ENCODE measurements around the gene PLEKHH3.

The PLEKHH3 gene

DNA sequence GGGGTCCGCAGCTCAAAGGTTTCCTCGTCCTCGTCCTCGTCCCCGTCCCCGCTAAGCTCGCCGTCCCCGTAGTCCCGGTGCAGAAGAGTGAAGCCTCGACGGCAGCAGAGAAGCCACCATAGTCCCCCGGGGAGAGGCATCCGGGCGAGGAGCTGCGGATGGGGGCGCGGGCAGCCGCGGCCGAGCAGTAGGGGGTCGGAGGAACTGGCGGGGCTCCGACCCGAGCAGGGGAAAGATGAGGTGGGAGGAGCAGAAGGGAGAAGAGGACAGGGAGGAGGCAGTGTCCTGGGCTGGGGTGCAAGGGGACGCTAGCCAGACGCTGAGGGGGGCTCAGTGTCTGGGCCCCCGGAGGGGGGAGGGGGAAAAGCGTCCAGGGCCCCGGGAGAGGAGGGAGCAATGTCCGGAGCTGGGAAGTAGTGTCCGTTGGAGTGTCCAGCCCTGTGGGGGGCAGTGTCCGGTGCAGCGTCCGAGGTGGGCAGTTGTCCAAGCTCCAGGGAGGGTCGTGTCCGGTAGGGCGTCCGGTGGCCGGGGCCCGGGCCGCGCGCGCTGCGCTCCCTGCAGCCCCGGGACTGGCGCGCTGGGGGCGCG, at the start of gene PLEKHH3:
Gene PLEKHH3 (minus strand): TSS at position 571 of the 588 bp plus-strand sequence. CDS start 431 bp downstream, at position 140.
- in situ Hi-C loops (cut with MboI; ENCODE audit: low pct_unique_long_range_greater_than_20kb, low sequenced_read_pairs), result no loop called here
- peak; percentile 55 for DNase-seq

- in situ Hi-C loops (cut with MboI; ENCODE audit: low pct_unique_long_range_greater_than_20kb, low sequenced_read_pairs), result no loop called here
- DNase-seq, result no peak
Observed at GRCh38 chr17:42725143-42725542, 48.3 kb upstream of the PLEKHH3 start.

DNA sequence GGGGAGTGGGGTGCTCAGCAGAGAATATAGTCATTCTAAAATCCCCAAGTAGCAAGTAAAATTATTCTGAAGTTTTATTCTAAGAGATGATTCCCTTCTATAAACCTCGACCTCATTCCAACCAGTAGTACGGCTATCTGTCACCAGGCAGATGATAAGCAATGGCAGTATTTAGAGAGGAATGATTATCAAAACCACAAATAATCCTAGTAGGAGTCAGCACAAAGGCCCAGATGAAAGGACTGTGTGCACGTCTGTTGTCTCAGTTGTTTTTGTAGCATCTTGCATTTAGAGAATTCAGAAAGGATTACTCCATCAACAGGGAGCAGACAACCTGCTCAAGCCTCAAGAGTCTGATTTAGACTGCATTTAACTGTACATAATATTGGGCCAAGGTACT, 46.8 kb upstream of the PLEKHH3 start:
- in situ Hi-C loops (cut with MboI; ENCODE audit: low pct_unique_long_range_greater_than_20kb, low sequenced_read_pairs), result no loop called here
- DNase-seq, result no peak

GRCh38 chr17:42720996-42721583, 44.3 kb upstream of the PLEKHH3 start:
- peak; percentile 75 for DNase-seq
- in situ Hi-C loops (cut with MboI; ENCODE audit: low pct_unique_long_range_greater_than_20kb, low sequenced_read_pairs), result no loop called here

DNA sequence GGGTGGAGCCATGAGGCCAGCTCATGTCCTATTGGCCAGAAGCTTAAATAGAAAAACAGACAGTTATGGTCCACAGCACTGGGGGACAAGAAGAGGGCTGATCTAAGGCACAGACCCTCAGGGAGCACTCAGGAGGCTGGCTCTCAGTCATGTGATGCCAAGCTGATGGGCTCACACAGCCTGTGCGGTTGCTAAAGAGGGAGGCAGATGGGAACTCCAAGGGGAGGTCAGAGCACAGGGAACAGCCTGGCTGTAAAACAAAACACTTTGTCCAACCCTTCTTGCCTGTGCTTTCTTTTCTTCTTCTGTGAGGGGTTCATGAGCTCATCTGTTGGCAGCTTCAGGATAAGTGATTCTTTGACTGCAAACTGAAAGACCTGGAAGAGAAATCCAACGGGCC, 32.8 kb upstream of the PLEKHH3 start:
- in situ Hi-C loops (cut with MboI; ENCODE audit: low pct_unique_long_range_greater_than_20kb, low sequenced_read_pairs), result no loop called here
- DNase-seq, result no peak

GRCh38 chr17:42708588-42708987, 31.8 kb upstream of the PLEKHH3 start:
- in situ Hi-C loops (cut with MboI; ENCODE audit: low pct_unique_long_range_greater_than_20kb, low sequenced_read_pairs), result no loop called here

GRCh38 chr17:42706732-42707131, 29.9 kb upstream of the PLEKHH3 start:
- in situ Hi-C loops (cut with MboI; ENCODE audit: low pct_unique_long_range_greater_than_20kb, low sequenced_read_pairs), result no loop called here

More at GRCh38 chr17:42708588-42708987, 31.8 kb upstream of the PLEKHH3 start:
- no peak for DNase-seq

GRCh38 chr17:42704837-42705494, 28.2 kb upstream of the PLEKHH3 start:
- in situ Hi-C loops (cut with MboI; ENCODE audit: low pct_unique_long_range_greater_than_20kb, low sequenced_read_pairs), result no loop called here

More at GRCh38 chr17:42706732-42707131, 29.9 kb upstream of the PLEKHH3 start:
- no peak for DNase-seq

DNA sequence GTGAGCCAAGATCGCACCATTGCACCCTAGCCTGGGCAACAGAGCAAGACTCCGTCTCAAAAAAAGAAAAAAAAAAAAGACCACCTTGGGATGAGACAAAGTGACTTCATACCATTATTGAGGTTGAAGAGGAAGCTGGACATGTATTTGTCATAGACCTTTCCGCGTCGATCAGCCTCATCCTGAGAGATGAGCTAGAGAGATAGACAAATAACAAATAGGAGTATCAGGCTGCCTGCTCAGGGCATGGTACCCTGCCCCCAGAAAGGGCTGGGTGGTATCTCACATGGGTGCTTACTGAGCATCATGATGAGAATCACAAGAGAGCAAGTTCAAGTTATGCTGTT, 27.7 kb upstream of the PLEKHH3 start:
- DNase-seq, result no peak
- in situ Hi-C loops (cut with MboI; ENCODE audit: low pct_unique_long_range_greater_than_20kb, low sequenced_read_pairs), result no loop called here

More at GRCh38 chr17:42704837-42705494, 28.2 kb upstream of the PLEKHH3 start:
- DNase-seq, result no peak

DNA sequence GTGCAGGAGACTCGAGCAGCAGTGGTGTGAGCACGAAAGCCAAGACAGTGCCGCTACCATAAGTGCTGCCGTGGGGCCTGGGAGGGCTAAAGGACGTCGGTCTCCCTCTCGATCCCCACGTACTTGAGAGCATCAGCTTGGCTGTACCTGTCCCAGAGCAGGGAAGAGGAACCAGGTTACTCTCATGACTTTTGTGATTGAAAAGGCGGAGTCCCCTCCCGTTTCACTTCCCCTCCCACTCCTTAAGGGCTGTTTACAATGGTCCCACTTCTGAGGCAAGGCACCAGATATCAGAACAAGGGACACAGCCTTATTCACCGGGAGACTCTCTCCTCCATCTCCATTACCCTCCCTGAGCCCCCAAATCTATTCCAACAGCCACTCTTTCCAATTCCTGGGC, 25.7 kb upstream of the PLEKHH3 start:
- in situ Hi-C loops (cut with MboI; ENCODE audit: low pct_unique_long_range_greater_than_20kb, low sequenced_read_pairs), result no loop called here
- no peak for DNase-seq

DNA sequence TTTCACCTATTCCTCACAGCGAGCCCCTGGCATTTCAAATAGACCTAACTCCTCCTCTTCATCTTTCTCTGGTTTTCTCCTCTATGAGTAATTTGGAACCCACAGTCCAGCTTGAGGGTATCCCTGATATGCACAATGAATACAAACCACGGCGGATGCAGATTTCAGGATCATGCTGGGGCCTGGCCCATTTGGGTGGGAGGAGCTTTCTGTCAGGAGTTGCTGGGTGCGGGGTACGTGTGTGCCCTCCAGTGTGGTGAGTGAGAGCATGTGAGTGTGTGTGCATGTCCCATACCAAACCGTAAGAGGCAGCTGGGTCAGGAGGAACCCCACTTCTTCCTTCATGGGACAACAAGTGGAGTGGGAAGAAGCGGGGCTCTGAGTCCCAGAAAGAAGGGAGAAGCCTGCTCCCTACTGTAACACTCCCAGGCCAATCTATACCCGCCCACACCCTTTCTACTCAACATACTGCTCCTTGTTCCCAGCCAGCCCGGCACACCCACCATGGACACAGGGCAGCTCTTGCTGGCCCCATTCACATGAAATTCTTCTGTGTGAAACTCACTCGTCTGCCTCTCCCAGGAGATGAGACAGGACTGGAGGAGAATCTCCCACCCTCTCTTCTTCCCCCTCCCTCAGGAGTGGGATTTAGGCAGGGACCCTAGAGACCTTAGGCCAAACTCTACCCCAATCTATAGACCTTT, 23.9 kb upstream of the PLEKHH3 start:
- DNase-seq, result no peak
- in situ Hi-C loops (cut with MboI; ENCODE audit: low pct_unique_long_range_greater_than_20kb, low sequenced_read_pairs), result no loop called here

DNA sequence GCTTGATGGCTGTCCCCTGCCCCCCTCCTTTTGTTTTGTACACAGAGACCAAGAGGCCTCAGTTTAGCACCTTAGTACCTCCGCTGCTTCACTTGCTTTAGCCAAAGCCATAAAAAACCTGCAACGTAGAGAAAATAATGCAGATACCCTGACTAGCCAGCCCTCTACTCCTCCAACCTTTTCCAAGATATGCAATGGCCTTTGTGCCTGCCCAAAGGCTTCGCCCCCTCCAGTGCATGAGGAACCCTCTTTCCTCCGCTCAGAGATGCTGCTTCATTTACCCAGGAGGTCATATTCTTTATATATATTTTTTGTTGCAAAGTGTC, 22.6 kb upstream of the PLEKHH3 start:
- in situ Hi-C loops (cut with MboI; ENCODE audit: low pct_unique_long_range_greater_than_20kb, low sequenced_read_pairs), result no loop called here
- DNase-seq, result no peak

DNA sequence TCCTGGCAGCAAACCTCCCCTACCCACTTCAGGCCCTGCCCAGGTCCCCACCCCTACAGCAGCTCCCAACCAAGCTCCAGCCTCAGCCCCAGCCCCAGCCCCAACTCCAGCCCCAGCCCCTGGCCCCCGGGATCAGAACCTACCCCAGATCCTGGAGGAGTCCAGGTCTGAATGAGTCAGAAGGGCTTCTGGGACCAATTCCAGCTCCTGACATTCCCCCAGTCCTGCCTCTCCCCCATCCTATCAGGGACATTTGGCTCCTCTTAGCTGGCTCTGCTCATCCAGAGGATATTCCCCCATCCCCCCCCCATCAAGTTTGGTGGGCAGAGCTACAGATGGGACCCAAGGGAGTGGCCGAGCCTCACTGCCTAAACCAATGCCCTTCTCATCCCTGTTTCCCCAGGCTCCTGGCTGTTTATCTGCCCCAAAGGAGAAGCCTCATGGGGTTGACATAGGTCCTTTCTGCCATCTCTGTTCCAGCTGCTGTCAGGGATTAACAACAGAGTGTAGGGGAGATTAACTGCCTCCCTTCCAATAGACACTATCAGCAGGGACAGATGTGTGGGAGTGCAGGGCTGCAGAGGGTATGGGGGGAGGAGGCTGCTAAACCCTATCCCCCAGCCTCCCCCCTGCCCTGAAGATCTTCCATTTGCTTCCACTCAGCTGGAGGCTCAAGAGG, 22.1 kb upstream of the PLEKHH3 start:
- in situ Hi-C loops (cut with MboI; ENCODE audit: low pct_unique_long_range_greater_than_20kb, low sequenced_read_pairs), result no loop called here
- peak; percentile 55 for DNase-seq

- no peak for DNase-seq
- in situ Hi-C loops (cut with MboI; ENCODE audit: low pct_unique_long_range_greater_than_20kb, low sequenced_read_pairs), result no loop called here
Observed at GRCh38 chr17:42697108-42697811, 20.5 kb upstream of the PLEKHH3 start.

DNA sequence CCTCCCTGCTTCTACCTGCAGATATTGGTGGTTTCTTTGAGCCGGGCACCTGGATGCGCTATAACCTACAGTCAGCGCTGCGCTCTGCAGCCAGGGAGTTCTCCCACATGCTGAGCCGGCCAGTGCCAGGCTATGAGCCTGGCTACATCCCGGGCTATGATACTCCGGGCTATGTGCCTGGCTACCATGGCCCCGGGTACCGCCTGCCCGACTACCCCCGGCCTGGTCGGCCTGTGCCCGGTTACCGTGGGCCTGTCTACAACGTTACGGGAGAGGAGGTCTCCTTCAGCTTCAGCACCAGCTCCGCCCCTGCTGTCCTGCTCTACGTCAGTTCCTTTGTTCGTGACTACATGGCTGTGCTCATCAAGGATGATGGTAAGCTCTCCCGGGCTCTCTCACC, 18.7 kb upstream of the PLEKHH3 start:
- DNase-seq, result no peak
- in situ Hi-C loops (cut with MboI; ENCODE audit: low pct_unique_long_range_greater_than_20kb, low sequenced_read_pairs), result no loop called here

GRCh38 chr17:42694524-42694923, 17.7 kb upstream of the PLEKHH3 start:
- no peak for DNase-seq
- in situ Hi-C loops (cut with MboI; ENCODE audit: low pct_unique_long_range_greater_than_20kb, low sequenced_read_pairs), result no loop called here

DNA sequence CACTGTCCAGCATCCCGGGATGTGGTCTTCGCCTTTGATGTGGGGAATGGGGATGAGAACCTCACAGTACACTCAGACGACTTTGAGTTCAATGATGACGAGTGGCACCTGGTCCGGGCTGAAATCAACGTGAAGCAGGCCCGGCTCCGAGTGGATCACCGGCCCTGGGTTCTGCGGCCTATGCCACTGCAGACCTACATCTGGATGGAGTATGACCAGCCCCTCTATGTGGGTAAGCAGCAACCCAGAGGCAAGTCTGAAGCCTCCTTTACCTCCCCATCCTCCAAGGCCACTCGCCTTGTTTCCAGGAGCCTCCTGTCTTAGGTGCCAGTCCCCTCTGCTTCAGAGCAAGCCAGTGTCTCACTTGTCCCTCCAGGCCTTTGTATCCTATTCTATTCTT, 15.7 kb upstream of the PLEKHH3 start:
- DNase-seq, result no peak
- in situ Hi-C loops (cut with MboI; ENCODE audit: low pct_unique_long_range_greater_than_20kb, low sequenced_read_pairs), result no loop called here

DNA sequence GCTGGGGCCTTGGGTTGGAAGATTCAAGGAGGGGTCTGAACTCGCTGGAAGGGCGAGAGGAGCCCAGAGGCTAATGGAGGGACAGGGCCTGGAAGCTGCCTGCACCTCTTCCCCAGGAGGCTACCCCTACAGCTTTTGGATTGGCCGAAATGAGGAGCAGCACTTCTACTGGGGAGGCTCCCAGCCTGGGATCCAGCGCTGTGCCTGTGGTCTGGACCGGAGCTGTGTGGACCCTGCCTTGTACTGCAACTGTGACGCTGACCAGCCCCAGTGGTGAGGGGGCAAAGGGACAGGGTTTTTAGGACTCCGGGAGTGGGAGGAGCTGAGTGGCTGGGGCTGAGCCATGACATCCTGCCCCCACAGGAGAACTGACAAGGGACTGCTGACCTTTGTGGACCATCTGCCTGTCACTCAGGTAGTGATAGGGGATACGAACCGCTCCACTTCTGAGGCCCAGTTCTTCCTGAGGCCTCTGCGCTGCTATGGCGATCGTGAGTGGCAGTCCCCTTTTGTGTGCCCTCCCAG, 14.3 kb upstream of the PLEKHH3 start:
- no peak for DNase-seq
- in situ Hi-C loops (cut with MboI; ENCODE audit: low pct_unique_long_range_greater_than_20kb, low sequenced_read_pairs), result no loop called here

DNA sequence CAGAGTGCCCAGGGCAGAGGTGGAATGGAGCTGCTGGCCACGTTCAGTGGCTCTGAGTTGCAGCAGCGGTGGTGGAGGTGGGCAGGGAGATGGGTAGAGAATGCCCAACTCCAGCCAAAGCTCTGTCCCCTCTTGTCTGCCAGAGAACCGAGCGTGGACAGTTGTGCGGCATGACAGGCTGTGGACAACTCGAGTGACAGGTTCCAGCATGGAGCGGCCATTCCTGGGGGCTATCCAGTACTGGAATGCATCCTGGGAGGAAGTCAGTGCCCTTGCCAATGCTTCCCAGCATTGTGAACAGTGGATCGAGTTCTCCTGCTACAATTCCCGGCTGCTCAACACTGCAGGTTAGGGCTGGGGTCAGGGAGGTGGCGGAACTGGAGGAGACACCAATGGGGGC, 13.8 kb upstream of the PLEKHH3 start:
- in situ Hi-C loops (cut with MboI; ENCODE audit: low pct_unique_long_range_greater_than_20kb, low sequenced_read_pairs), result no loop called here
- no peak for DNase-seq
